ENCODE results near the gene ACSBG1.

Gene ACSBG1

GRCh38 chr15:78222745-78223395 is 11.5 kb downstream of the ACSBG1 start:
- DNase-seq (ENCODE audit: low spot score) = no peak

GRCh38 chr15:78220713-78221112 is 13.7 kb downstream of the ACSBG1 start:
- no peak for DNase-seq (ENCODE audit: low spot score)

GRCh38 chr15:78216276-78217104 is 17.9 kb downstream of the ACSBG1 start:
- DNase-seq (ENCODE audit: low spot score) = no peak

- no peak for DNase-seq (ENCODE audit: low spot score)
Observed at GRCh38 chr15:78213956-78214355, 20.4 kb downstream of the ACSBG1 start.

- DNase-seq (ENCODE audit: low spot score) = no peak
Observed at GRCh38 chr15:78213425-78213750, 21.0 kb downstream of the ACSBG1 start.

GRCh38 chr15:78212546-78213424 is 21.6 kb downstream of the ACSBG1 start:
- DNase-seq (ENCODE audit: low spot score) = peak; percentile 75

- DNase-seq (ENCODE audit: low spot score) = no peak
Observed at GRCh38 chr15:78212008-78212407, 22.4 kb downstream of the ACSBG1 start.

GRCh38 chr15:78211189-78211921 is 23.0 kb downstream of the ACSBG1 start:
- DNase-seq (ENCODE audit: low spot score) = no peak

GRCh38 chr15:78210349-78210717 is 24.0 kb downstream of the ACSBG1 start:
- DNase-seq (ENCODE audit: low spot score) = no peak

GRCh38 chr15:78209646-78210348 is 24.6 kb downstream of the ACSBG1 start:
- DNase-seq (ENCODE audit: low spot score) = no peak

- no peak for DNase-seq (ENCODE audit: low spot score)
Observed at GRCh38 chr15:78208887-78209645, 25.3 kb downstream of the ACSBG1 start.

- no peak for DNase-seq (ENCODE audit: low spot score)
Observed at GRCh38 chr15:78208341-78208844, 26.0 kb downstream of the ACSBG1 start.

GRCh38 chr15:78207641-78208340 is 26.6 kb downstream of the ACSBG1 start:
- no peak for DNase-seq (ENCODE audit: low spot score)

GRCh38 chr15:78207110-78207458 is 27.3 kb downstream of the ACSBG1 start:
- DNase-seq (ENCODE audit: low spot score) = no peak

GRCh38 chr15:78206326-78207109 is 27.8 kb downstream of the ACSBG1 start:
- DNase-seq (ENCODE audit: low spot score) = no peak

GRCh38 chr15:78205856-78206255 is 28.5 kb downstream of the ACSBG1 start:
- DNase-seq (ENCODE audit: low spot score) = no peak

- DNase-seq (ENCODE audit: low spot score) = no peak
Observed at GRCh38 chr15:78205337-78205736, 29.0 kb downstream of the ACSBG1 start.

GRCh38 chr15:78204351-78205309 is 29.7 kb downstream of the ACSBG1 start:
- no peak for DNase-seq (ENCODE audit: low spot score)
